K562 (cell line): Measurements from ENCODE around the gene MAML1. TPM values are rescaled to one million over a fixed set of nuclear protein-coding genes. Genes with fewer than 3 reads are reported as not detected.

Source experiments
- CREB3L1 ChIP-seq: fragments of 450-650 bp; IDR thresholded peaks from 2 replicates; pipeline ENCODE4 v1.6.1; 2014; ENCODE audit warnings: low read depth, mild to moderate bottlenecking, moderate library complexity, borderline replicate concordance
- CSDE1 ChIP-seq, 2 experiments: fragments of 450-650 bp; IDR thresholded peaks; 2 replicates each; pipeline ENCODE4 v1.6.1; 2016; ENCODE audit warnings: mild to moderate bottlenecking in 1 of 2
- FOXO4 ChIP-seq: fragments of 450-650 bp; formaldehyde crosslinking; IDR thresholded peaks from 2 replicates; pipeline ENCODE4 v1.4.0; 2020; ENCODE audit warnings: mild to moderate bottlenecking, moderate library complexity
- NFE2L1 ChIP-seq: fragments of 450-650 bp; IDR thresholded peaks from 2 replicates; pipeline ENCODE4 v1.6.1; 2016; ENCODE audit warnings: missing genetic modification characterization, low read depth, mild to moderate bottlenecking, missing compliant biosample characterization, moderate library complexity, borderline replicate concordance
- PTBP1 ChIP-seq: fragments of 200-400 bp; formaldehyde crosslinking; IDR thresholded peaks from 2 replicates; pipeline ENCODE4 v1.6.1; 2017; ENCODE audit warnings: low read depth, low read length
- RBM22 ChIP-seq: fragments of 200-400 bp; formaldehyde crosslinking; IDR thresholded peaks from 2 replicates; pipeline ENCODE4 v1.6.1; 2018; ENCODE audit warnings: low read length, low read depth; ENCODE audit not compliant: poor library complexity, severe bottlenecking
- TFAP4 ChIP-seq: sonication (generic); formaldehyde crosslinking; IDR thresholded peaks from 2 replicates; pipeline ENCODE4 v1.8.0; 2022; ENCODE audit warnings: missing genetic modification reagents, mild to moderate bottlenecking, moderate library complexity, borderline replicate concordance
- ZFX ChIP-seq: sonication (generic); formaldehyde crosslinking; IDR thresholded peaks from 2 replicates; pipeline ENCODE4 v1.8.0; 2022; ENCODE audit warnings: mild to moderate bottlenecking, missing genetic modification reagents, moderate library complexity
- ZNF12 ChIP-seq: sonication (generic); formaldehyde crosslinking; IDR thresholded peaks from 2 replicates; pipeline ENCODE4 v1.4.0; 2020; ENCODE audit warnings: mild to moderate bottlenecking, missing genetic modification reagents
- ZNF384 ChIP-seq: IDR thresholded peaks from 2 replicates; pipeline ENCODE4 v1.6.1; 2012; ENCODE audit warnings: low read depth, low read length, improper control_type of control experiment
- ZZZ3 ChIP-seq: fragments of 450-650 bp; IDR thresholded peaks from 2 replicates; pipeline ENCODE4 v1.6.1; 2016; ENCODE audit warnings: antibody characterized with exemption, mild to moderate bottlenecking, moderate library complexity
- polyA plus RNA-seq, 8 experiments: library from polyadenylated mRNA; depleted of rRNA in 4 of 8; stranded (reverse) in 5 of 8; unstranded in 3 of 8; fragments of >200 nt; fragmentation: Nextera tagmentation in 2 of 8; fragmentation: Illumina TruSeq in 1 of 8; extraction: Ambion mirVana in 2 of 8; extraction: Trizol in 1 of 8; gene quantifications; 2 replicates each; pipeline versions ENCODE4 v1.2.1 to v1.2.3, GENCODE V29; 2011 to 2014; ENCODE audit warnings: inconsistent platforms in 1 of 8, missing spikeins in 1 of 8
- total RNA-seq, 7 experiments: library from RNA; depleted of rRNA in 6 of 7; stranded (reverse); fragments of >200 nt in 6 of 7; fragmentation: Illumina TruSeq in 2 of 7; extraction: Trizol in 2 of 7; gene quantifications; 2 replicates each; pipeline versions ENCODE4 v1.2.1 to v1.2.3, GENCODE V29; 2011 to 2021; ENCODE audit warnings: low replicate concordance in 1 of 7
- TF ChIP-seq, protein P1 (sequence below): fragments of 250-450 bp; sonication (Bioruptor Pico); IDR thresholded peaks from 2 replicates; pipeline ENCODE4 v1.6.1; 2021; ENCODE audit warnings: mild to moderate bottlenecking
- TF ChIP-seq, protein P2 (sequence below), 2 experiments: fragments of 450-650 bp; formaldehyde crosslinking in 1 of 2; IDR thresholded peaks; 2 replicates each; pipeline versions ENCODE4 v1.4.0 to v1.6.1; 2014 to 2020; ENCODE audit warnings: mild to moderate bottlenecking in 2 of 2, borderline replicate concordance in 1 of 2, low read depth in 1 of 2

The MAML1 gene
- total and polyA plus RNA-seq, 9 of the 15 experiments (the other 6 are each of a cell fraction or from before 2014, with no cell fraction given): 0.32 to 18.4 (median 7.0) TPM

- TF ChIP-seq CREB3L1: peak; percentile 63; the same call in 1 of the 2 replicates
- no peak for TF ChIP-seq RBM22
- TF ChIP-seq, protein P1, sequence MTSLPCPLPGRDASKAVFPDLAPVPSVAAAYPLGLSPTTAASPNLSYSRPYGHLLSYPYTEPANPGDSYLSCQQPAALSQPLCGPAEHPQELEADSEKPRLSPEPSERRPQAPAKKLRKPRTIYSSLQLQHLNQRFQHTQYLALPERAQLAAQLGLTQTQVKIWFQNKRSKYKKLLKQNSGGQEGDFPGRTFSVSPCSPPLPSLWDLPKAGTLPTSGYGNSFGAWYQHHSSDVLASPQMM (CRISPR knock-in tag): no peak
- no peak for TF ChIP-seq FOXO4 (CRISPR knock-in tag)
- TF ChIP-seq NFE2L1 (tag): no peak
- no peak for TF ChIP-seq ZNF12 (CRISPR knock-in tag)
- no peak; the same call in none of the 2 replicates for TF ChIP-seq ZFX (CRISPR knock-in tag)
- no peak for TF ChIP-seq ZNF384
- TF ChIP-seq ZZZ3: no peak
- TF ChIP-seq PTBP1: no peak
- no peak for TF ChIP-seq CSDE1 (IDR thresholded peaks at IDR 0.05)
- peak; percentile 87 for TF ChIP-seq TFAP4 (CRISPR knock-in tag)
- TF ChIP-seq, protein P2, sequence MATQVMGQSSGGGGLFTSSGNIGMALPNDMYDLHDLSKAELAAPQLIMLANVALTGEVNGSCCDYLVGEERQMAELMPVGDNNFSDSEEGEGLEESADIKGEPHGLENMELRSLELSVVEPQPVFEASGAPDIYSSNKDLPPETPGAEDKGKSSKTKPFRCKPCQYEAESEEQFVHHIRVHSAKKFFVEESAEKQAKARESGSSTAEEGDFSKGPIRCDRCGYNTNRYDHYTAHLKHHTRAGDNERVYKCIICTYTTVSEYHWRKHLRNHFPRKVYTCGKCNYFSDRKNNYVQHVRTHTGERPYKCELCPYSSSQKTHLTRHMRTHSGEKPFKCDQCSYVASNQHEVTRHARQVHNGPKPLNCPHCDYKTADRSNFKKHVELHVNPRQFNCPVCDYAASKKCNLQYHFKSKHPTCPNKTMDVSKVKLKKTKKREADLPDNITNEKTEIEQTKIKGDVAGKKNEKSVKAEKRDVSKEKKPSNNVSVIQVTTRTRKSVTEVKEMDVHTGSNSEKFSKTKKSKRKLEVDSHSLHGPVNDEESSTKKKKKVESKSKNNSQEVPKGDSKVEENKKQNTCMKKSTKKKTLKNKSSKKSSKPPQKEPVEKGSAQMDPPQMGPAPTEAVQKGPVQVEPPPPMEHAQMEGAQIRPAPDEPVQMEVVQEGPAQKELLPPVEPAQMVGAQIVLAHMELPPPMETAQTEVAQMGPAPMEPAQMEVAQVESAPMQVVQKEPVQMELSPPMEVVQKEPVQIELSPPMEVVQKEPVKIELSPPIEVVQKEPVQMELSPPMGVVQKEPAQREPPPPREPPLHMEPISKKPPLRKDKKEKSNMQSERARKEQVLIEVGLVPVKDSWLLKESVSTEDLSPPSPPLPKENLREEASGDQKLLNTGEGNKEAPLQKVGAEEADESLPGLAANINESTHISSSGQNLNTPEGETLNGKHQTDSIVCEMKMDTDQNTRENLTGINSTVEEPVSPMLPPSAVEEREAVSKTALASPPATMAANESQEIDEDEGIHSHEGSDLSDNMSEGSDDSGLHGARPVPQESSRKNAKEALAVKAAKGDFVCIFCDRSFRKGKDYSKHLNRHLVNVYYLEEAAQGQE (IDR thresholded peaks at IDR 0.05; ENCODE audit: borderline replicate concordance): no peak
- TF ChIP-seq, protein P2 (CRISPR knock-in tag; IDR thresholded peaks at IDR 0.05; ENCODE audit: low read depth): peak; percentile 81; the same call in 1 of the 2 replicates
These were observed 34.4 kb upstream of the MAML1 start (continued) for GRCh38 chr5:179697993-179698934.
